NB4 (cell line): Measurements from ENCODE around the gene ATP10B.
A peak's percentile ranks its signal among the peaks of the same experiment; 100 is the strongest.

Source experiments
- DNase-seq: peaks from one replicate; pipeline ENCODE4 v3.0.0; 2010; ENCODE audit warnings: low read depth
- H3K4me3 ChIP-seq: one replicate; pipeline ENCODE4 v1.5.1; 2011; ENCODE audit warnings: mild to moderate bottlenecking, low read depth, low read length, moderate library complexity
- CTCF ChIP-seq: IDR thresholded peaks from one replicate; pipeline ENCODE4 v1.5.1; 2012; ENCODE audit warnings: low read depth, low read length
- MAX ChIP-seq: IDR thresholded peaks from 2 replicates; pipeline ENCODE4 v1.6.1; 2011; ENCODE audit warnings: low read depth, low read length
- MYC ChIP-seq: IDR thresholded peaks from 2 replicates; pipeline ENCODE4 v1.6.1; 2011; ENCODE audit warnings: low read depth, low read length
- POLR2A ChIP-seq: IDR thresholded peaks from 2 replicates; pipeline ENCODE4 v1.6.1; 2011; ENCODE audit warnings: mild to moderate bottlenecking; ENCODE audit not compliant: insufficient read length; ENCODE audit errors: extremely low read depth

The ATP10B gene

GRCh38 chr5:160805376-160805775, 46.6 kb downstream of the ATP10B start:
- H3K4me3 ChIP-seq = no peak overlapping the region
- no peak for TF ChIP-seq MYC
- no peak for TF ChIP-seq MAX
- no peak for TF ChIP-seq POLR2A
- no peak for TF ChIP-seq CTCF
- DNase-seq = no peak

- H3K4me3 ChIP-seq = no peak overlapping the region
- peak; percentile 15 for DNase-seq
- TF ChIP-seq POLR2A (no peak), MAX (no peak), MYC (no peak), CTCF (no peak)
These were observed 49.4 kb downstream of the ATP10B start for GRCh38 chr5:160802592-160802991.

- no peak for DNase-seq
- TF ChIP-seq POLR2A (no peak), MAX (no peak), MYC (no peak), CTCF (no peak)
- H3K4me3 ChIP-seq = no peak overlapping the region
These were observed 51.4 kb downstream of the ATP10B start for GRCh38 chr5:160800375-160801275.

GRCh38 chr5:160799184-160799583, 52.8 kb downstream of the ATP10B start:
- H3K4me3 ChIP-seq = no peak overlapping the region
- peak; percentile 89 for DNase-seq
- no peak for TF ChIP-seq POLR2A
- TF ChIP-seq CTCF = no peak
- TF ChIP-seq MAX = peak; percentile 92
- TF ChIP-seq MYC = peak; percentile 89

- no peak for DNase-seq
- TF ChIP-seq CTCF = no peak
- TF ChIP-seq MAX = no peak
- no peak for TF ChIP-seq POLR2A
- no peak for TF ChIP-seq MYC
- no peak overlapping the region for H3K4me3 ChIP-seq
These were observed 55.0 kb downstream of the ATP10B start for GRCh38 chr5:160797020-160797419.
